Endodermal cell (in vitro differentiated cells): ENCODE measurements around the gene ZNF563. TPM values are rescaled to one million over a fixed set of nuclear protein-coding genes. Genes with fewer than 3 reads are reported as not detected.

Experiments used
- DNase-seq: peaks from one replicate; pipeline ENCODE4 v3.0.0-alpha.2; 2017
- H3K27ac ChIP-seq: 2 replicates; pipeline ENCODE4 v1.5.1; 2013; ENCODE audit warnings: mild to moderate bottlenecking, low read depth, low read length, moderate library complexity
- H3K27me3 ChIP-seq: 2 replicates; pipeline ENCODE4 v1.6.1; 2013; ENCODE audit warnings: mild to moderate bottlenecking, low read length, moderate library complexity; ENCODE audit not compliant: insufficient read depth, control insufficient read depth, poor library complexity, severe bottlenecking
- H3K36me3 ChIP-seq: 2 replicates; pipeline ENCODE4 v1.7.0; 2013; ENCODE audit warnings: mild to moderate bottlenecking, low read length, moderate library complexity; ENCODE audit not compliant: control insufficient read depth, insufficient read depth
- H3K4me1 ChIP-seq: one replicate; pipeline ENCODE4 v1.7.0; 2013; ENCODE audit warnings: low read length; ENCODE audit not compliant: control insufficient read depth, insufficient read depth
- H3K4me3 ChIP-seq: 2 replicates; pipeline ENCODE4 v1.5.1; 2013; ENCODE audit warnings: mild to moderate bottlenecking, low read length, moderate library complexity
- H3K9ac ChIP-seq: 2 replicates; pipeline ENCODE4 v1.6.1; 2013; ENCODE audit warnings: mild to moderate bottlenecking, low read length, moderate library complexity; ENCODE audit not compliant: poor library complexity, severe bottlenecking; ENCODE audit errors: extremely low read depth
- H3K9me3 ChIP-seq: 2 replicates; pipeline ENCODE4 v1.6.1; 2013; ENCODE audit warnings: mild to moderate bottlenecking, low read length, moderate library complexity; ENCODE audit not compliant: control insufficient read depth
- H3K27ac Mint-ChIP-seq: 2 replicates; pipeline ENCODE4 v1.8.0; 2020; ENCODE audit warnings: mixed read lengths
- H3K27me3 Mint-ChIP-seq: 2 replicates; pipeline ENCODE4 v1.8.0; 2021; ENCODE audit warnings: mild to moderate bottlenecking, mixed read lengths; ENCODE audit not compliant: insufficient read depth
- H3K36me3 Mint-ChIP-seq: 2 replicates; pipeline ENCODE4 v1.8.0; 2020; ENCODE audit warnings: low read depth, mixed read lengths
- H3K4me1 Mint-ChIP-seq: 2 replicates; pipeline ENCODE4 v1.8.0; 2020; ENCODE audit warnings: mixed read lengths
- H3K4me3 Mint-ChIP-seq: 2 replicates; pipeline ENCODE4 v1.8.0; 2020; ENCODE audit warnings: mild to moderate bottlenecking, moderate library complexity, mixed read lengths
- H3K9me3 Mint-ChIP-seq: 2 replicates; pipeline ENCODE4 v1.8.0; 2020; ENCODE audit warnings: mild to moderate bottlenecking, mixed read lengths
- WGBS, 2 experiments: methylation state at CpG; one replicate each; pipeline versions ENCODE4 v1.1.5 to v1.1.7; 2013; ENCODE audit warnings: missing lambda C conversion rate in 2 of 2, mixed read lengths in 1 of 2; ENCODE audit not compliant: insufficient coverage in 1 of 2, insufficient read length in 1 of 2; 5-methylcytosine and 5-hydroxymethylcytosine counted together
- total RNA-seq, 2 donors: library from RNA; stranded (reverse); fragmentation: NEBNext Ultra II Directional in 1 of 2; extraction: Animal tissue kit (Norgen Biotek cat#: 25700) in 1 of 2; gene quantifications; 2 replicates in 1 of 2; 3 replicates in 1 of 2; pipeline ENCODE4 v1.2.1, GENCODE V29; 2021
- TF ChIP-seq, protein P1 (sequence below): fragments of 200-600 bp; sonication (generic); conservative IDR thresholded peaks from 2 replicates; pipeline ENCODE4 v1.5.0; 2021; ENCODE audit warnings: antibody characterized with exemption, mild to moderate bottlenecking

ZNF563 gene
- total RNA-seq, 2 donors from 2014 or later = 2.2 to 3.1 TPM

DNA sequence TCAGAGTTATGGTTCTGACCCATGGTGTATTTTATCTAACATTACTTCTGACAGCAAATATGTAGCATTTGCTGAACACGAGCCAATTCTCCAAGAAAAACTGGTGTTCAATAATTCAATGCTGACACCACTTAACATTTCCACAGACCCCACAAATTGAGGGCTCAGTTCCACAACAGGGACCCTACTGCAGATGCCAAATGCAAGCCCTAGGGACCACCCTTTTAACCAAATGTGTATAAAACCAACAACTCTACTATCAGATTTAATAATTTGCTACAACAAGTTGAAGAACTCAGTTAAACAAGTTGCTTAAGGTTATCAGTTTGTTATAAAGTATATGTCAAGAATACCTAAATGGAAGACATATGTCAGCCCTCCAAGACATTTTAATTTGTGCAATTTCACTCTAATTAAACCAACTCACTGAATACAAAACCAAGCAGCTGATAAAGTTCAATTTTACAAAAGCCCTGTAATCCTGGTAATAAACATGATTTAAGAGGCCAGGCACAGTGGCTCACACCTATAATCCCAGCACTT, 45.4 kb downstream of the ZNF563 start:
- Histone ChIP-seq H3K27me3 (no peaks in the 10 kb centered on the region), H3K9ac (no peak overlapping the region), H3K4me1 (no peaks in the 10 kb centered on the region), H3K36me3 (peaks cover 40% of the 10 kb centered on the region), H3K27ac (no peak overlapping the region), H3K9me3 (peaks cover 33% of the 10 kb centered on the region), H3K4me3 (no peak overlapping the region)
- Mint-ChIP-seq H3K27me3 (no peaks in the 10 kb centered on the region), H3K36me3 (peaks cover 69% of the 10 kb centered on the region), H3K9me3 (peaks cover 33% of the 10 kb centered on the region), H3K4me3 (no peak overlapping the region), H3K4me1 (no peaks in the 10 kb centered on the region), H3K27ac (no peak overlapping the region)
- no peak for DNase-seq
- 88 to 100% methylated on average over 1 of the region's 1 CpG for WGBS, 2 experiments
- TF ChIP-seq, protein P1, sequence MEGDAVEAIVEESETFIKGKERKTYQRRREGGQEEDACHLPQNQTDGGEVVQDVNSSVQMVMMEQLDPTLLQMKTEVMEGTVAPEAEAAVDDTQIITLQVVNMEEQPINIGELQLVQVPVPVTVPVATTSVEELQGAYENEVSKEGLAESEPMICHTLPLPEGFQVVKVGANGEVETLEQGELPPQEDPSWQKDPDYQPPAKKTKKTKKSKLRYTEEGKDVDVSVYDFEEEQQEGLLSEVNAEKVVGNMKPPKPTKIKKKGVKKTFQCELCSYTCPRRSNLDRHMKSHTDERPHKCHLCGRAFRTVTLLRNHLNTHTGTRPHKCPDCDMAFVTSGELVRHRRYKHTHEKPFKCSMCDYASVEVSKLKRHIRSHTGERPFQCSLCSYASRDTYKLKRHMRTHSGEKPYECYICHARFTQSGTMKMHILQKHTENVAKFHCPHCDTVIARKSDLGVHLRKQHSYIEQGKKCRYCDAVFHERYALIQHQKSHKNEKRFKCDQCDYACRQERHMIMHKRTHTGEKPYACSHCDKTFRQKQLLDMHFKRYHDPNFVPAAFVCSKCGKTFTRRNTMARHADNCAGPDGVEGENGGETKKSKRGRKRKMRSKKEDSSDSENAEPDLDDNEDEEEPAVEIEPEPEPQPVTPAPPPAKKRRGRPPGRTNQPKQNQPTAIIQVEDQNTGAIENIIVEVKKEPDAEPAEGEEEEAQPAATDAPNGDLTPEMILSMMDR = no peak

DNA sequence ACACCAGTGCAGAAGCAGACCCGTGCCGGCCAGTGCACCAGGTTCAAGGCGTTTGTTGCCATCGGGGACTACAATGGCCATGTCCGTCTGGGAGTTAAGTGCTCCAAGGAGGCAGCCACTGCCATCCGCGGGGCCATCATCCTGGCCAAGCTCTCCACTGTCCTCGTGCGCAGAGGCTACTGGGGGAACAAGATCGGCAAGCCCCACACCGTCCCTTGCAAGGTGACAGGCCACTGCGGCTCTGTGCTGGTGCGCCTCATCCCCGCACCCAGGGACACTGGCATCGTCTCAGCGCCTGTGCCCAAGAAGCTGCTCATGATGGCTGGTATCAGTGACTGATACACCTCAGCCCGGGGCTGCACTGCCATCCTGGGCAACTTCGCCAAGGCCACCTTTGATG, 48.8 kb downstream of the ZNF563 start:
- no peaks in the 10 kb centered on the region for H3K27me3 Mint-ChIP-seq
- peaks cover 77% of the 10 kb centered on the region for H3K36me3 Mint-ChIP-seq
- no peaks in the 10 kb centered on the region for H3K4me1 Mint-ChIP-seq

DNA sequence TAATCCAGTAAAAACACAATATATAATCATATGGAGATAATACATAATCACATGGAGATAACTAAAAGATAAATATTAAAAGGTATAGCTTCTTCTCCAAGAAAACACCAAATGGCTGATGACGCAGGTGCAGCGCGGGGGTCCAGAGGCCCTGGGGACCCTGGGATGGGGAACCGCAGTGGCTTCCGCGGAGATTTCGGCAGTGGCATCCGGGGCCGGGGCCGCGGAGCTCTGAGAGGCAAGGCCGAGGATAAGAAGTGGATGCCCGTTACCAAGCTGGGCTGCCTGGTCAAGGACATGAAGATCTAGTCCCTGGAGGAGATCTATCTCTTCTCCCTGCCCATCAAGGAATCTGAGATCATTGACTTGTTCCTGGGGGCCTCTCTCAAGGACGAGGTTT, 49.2 kb downstream of the ZNF563 start:
- 94 to 96% methylated on average over 11 to 14 of the region's 14 CpGs for WGBS, 2 experiments
- H3K27ac ChIP-seq = no peak overlapping the region
- Mint-ChIP-seq H3K4me1 (no peaks in the 10 kb centered on the region), H3K4me3 (no peak overlapping the region), H3K9me3 (peaks cover 69% of the 10 kb centered on the region), H3K27ac (no peak overlapping the region), H3K36me3 (peaks cover 77% of the 10 kb centered on the region), H3K27me3 (no peaks in the 10 kb centered on the region)
- no peaks in the 10 kb centered on the region for H3K4me1 ChIP-seq
- H3K4me3 ChIP-seq = no peak overlapping the region
- TF ChIP-seq, protein P1 = no peak
- H3K27me3 ChIP-seq = no peaks in the 10 kb centered on the region
- peaks cover 63% of the 10 kb centered on the region for H3K9me3 ChIP-seq
- no peak overlapping the region for H3K9ac ChIP-seq
- DNase-seq = no peak
- peaks cover 39% of the 10 kb centered on the region for H3K36me3 ChIP-seq

More for the DNA sequence above, 48.8 kb downstream of the ZNF563 start:
- no peak overlapping the region for H3K27ac ChIP-seq
- H3K9ac ChIP-seq = no peak overlapping the region
- no peaks in the 10 kb centered on the region for H3K27me3 ChIP-seq
- no peak for DNase-seq
- WGBS, 2 experiments = 93 to 99% methylated on average over 10 to 18 of the region's 18 CpGs
- no peak overlapping the region for H3K4me3 Mint-ChIP-seq
- H3K4me3 ChIP-seq = no peak overlapping the region
- H3K9me3 ChIP-seq = peaks cover 59% of the 10 kb centered on the region
- TF ChIP-seq, protein P1 = no peak
- peaks cover 38% of the 10 kb centered on the region for H3K36me3 ChIP-seq
- H3K4me1 ChIP-seq = no peaks in the 10 kb centered on the region
- H3K9me3 Mint-ChIP-seq = peaks cover 65% of the 10 kb centered on the region
- no peak overlapping the region for H3K27ac Mint-ChIP-seq
